Upper lobe of left lung (tissue), 6 donors: ENCODE measurements around the gene TAOK3. TPM values are rescaled to one million over a fixed set of nuclear protein-coding genes. Genes with fewer than 3 reads are reported as not detected.

Experiments used
- ATAC-seq, 2 donors: fragments of 200-7000 bp; cut with Tn5 transposase; one replicate each; pipeline ENCODE4 v1.9.1; 2022; ENCODE audit warnings: mild to moderate bottlenecking in 2 of 2, moderate library complexity in 2 of 2; ENCODE audit not compliant: low FRiP score in 2 of 2
- DNase-seq, 2 donors: peaks; one replicate each; pipeline ENCODE4 v3.0.0-alpha.2; 2019 to 2020
- H3K27ac ChIP-seq, 4 donors: fragments of 200-600 bp; sonication (generic); one replicate each; pipeline ENCODE4 v1.5.1; 2016 to 2019
- H3K27me3 ChIP-seq, 4 donors: fragments of 200-600 bp; sonication (generic); one replicate each; pipeline ENCODE4 v1.5.1; 2017 to 2019
- H3K36me3 ChIP-seq, 4 donors: fragments of 200-600 bp; sonication (generic); one replicate each; pipeline ENCODE4 v1.5.1; 2016 to 2019
- H3K4me1 ChIP-seq, 4 donors: fragments of 200-600 bp; sonication (generic); one replicate each; pipeline ENCODE4 v1.5.1; 2018 to 2019
- H3K4me3 ChIP-seq, 4 donors: fragments of 200-600 bp; sonication (generic); one replicate each; pipeline ENCODE4 v1.5.1; 2017 to 2019; ENCODE audit warnings: mild to moderate bottlenecking in 2 of 4, moderate library complexity in 1 of 4
- H3K9me3 ChIP-seq, 4 donors: fragments of 200-600 bp; sonication (generic); one replicate each; pipeline ENCODE4 v1.5.1; 2018 to 2019
- CTCF ChIP-seq, 6 experiments: fragments of 450-650 bp in 4 of 6; fragments of 200-600 bp in 2 of 6; sonication (generic) in 2 of 6; IDR thresholded peaks; one replicate each; pipeline ENCODE4 v1.5.1; 2016 to 2019; ENCODE audit warnings: antibody characterized with exemption in 6 of 6
- EP300 ChIP-seq, 4 donors: sonication (generic); formaldehyde crosslinking; IDR thresholded peaks; one replicate each; pipeline ENCODE4 v1.5.1; 2017; ENCODE audit warnings: antibody characterized with exemption in 4 of 4, control low read depth in 2 of 4
- POLR2A ChIP-seq, 4 donors: fragments of 450-650 bp; IDR thresholded peaks; one replicate each; pipeline ENCODE4 v1.5.1; 2016 to 2017; ENCODE audit warnings: antibody characterized with exemption in 4 of 4, mild to moderate bottlenecking in 2 of 4
- POLR2AphosphoS5 ChIP-seq, 2 donors: sonication (generic); formaldehyde crosslinking; IDR thresholded peaks; one replicate each; pipeline ENCODE4 v1.5.1; 2017; ENCODE audit warnings: antibody characterized with exemption in 2 of 2
- WGBS, 2 donors: methylation state at CpG; one replicate each; pipeline ENCODE4 v1.1.5; 2017 to 2018; 5-methylcytosine and 5-hydroxymethylcytosine counted together
- total RNA-seq, 6 donors: library from RNA; depleted of rRNA in 4 of 6; stranded (reverse); fragments of >200 nt in 4 of 6; gene quantifications; one replicate each; pipeline versions ENCODE4 v1.1.0 to v1.2.1, GENCODE V29; 2016 to 2021
- donor health status: DM: no; HTN: no; CAD: no; lungs with moderate emphysema.
- donor health status: DM: no; HTN: yes; CAD: no; lungs with severe emphysema.

Gene TAOK3
- total RNA-seq, result 100 to 1,000 TPM in 1 of 6 donors, 10 to 100 TPM in 5; 49.7 to 111 (median 67.8) TPM

GRCh38 chr12:118372541-118373495 is at the start of gene TAOK3:
TSS of gene TAOK3 (minus strand) at chr12:118372907. CDS start at chr12:118255567, 117,340 bp downstream.
- H3K9me3 ChIP-seq, result no peaks in the 10 kb centered on the region
- H3K4me1 ChIP-seq, result peaks cover 24 to 48% (median 37%) of the 10 kb centered on the region in 4 donors
- TF ChIP-seq EP300 (IDR thresholded peaks at IDR 0.05), result no peak
- TF ChIP-seq POLR2A (IDR thresholded peaks at IDR 0.05), result peak in 3 of 4 donors; percentile 66 to 91 (median 91)
- peak; percentile 63 to 85 for TF ChIP-seq POLR2AphosphoS5 (IDR thresholded peaks at IDR 0.05)
- peak in 1 of 6 experiments; percentile 8 for TF ChIP-seq CTCF (IDR thresholded peaks at IDR 0.05)
- peak within 1 kb of the TSS; percentile 76 to 95 (median 84) for H3K4me3 ChIP-seq
- H3K27ac ChIP-seq, result peak within 1 kb of the TSS; percentile 89 to 94 (median 92)
- peak; percentile 99 to 100 for DNase-seq
- H3K36me3 ChIP-seq, result no peaks in the 10 kb centered on the region
- ATAC-seq, result peak; percentile 96 to 99
- WGBS, 2 donors, result 0 to 1% methylated on average over 17 to 52 of the region's 75 CpGs
- H3K27me3 ChIP-seq, result no peaks in the 10 kb centered on the region

GRCh38 chr12:118420673-118421072 is 48.0 kb upstream of the TAOK3 start:
- H3K36me3 ChIP-seq, result peaks cover under 1 to 15% (median 6%) of the 10 kb centered on the region in 4 donors
- 94 to 100% methylated on average over 3 of the region's 3 CpGs for WGBS, 2 donors
- ATAC-seq, result no peak
- no peaks in the 10 kb centered on the region for H3K4me1 ChIP-seq
- H3K27me3 ChIP-seq, result no peaks in the 10 kb centered on the region
- TF ChIP-seq CTCF (IDR thresholded peaks at IDR 0.05) (no peak), EP300 (IDR thresholded peaks at IDR 0.05) (no peak), POLR2AphosphoS5 (IDR thresholded peaks at IDR 0.05) (no peak), POLR2A (IDR thresholded peaks at IDR 0.05) (no peak)
- no peaks in the 10 kb centered on the region for H3K9me3 ChIP-seq
- H3K4me3 ChIP-seq, result no peak overlapping the region
- no peak for DNase-seq
- H3K27ac ChIP-seq, result no peak overlapping the region

- no peaks in the 10 kb centered on the region for H3K27me3 ChIP-seq
- no peak overlapping the region for H3K27ac ChIP-seq
- DNase-seq, result no peak
- peaks cover 15 to 37% (median 22%) of the 10 kb centered on the region in 4 donors for H3K36me3 ChIP-seq
- H3K4me1 ChIP-seq, result no peaks in the 10 kb centered on the region
- TF ChIP-seq CTCF (IDR thresholded peaks at IDR 0.05) (no peak), POLR2A (IDR thresholded peaks at IDR 0.05) (no peak), EP300 (IDR thresholded peaks at IDR 0.05) (no peak), POLR2AphosphoS5 (IDR thresholded peaks at IDR 0.05) (no peak)
- H3K4me3 ChIP-seq, result no peak overlapping the region
- WGBS, 2 donors, result 92 to 94% methylated on average over 1 of the region's 1 CpG
- no peak for ATAC-seq
- no peaks in the 10 kb centered on the region for H3K9me3 ChIP-seq
These were observed 45.8 kb upstream of the TAOK3 start for GRCh38 chr12:118418385-118419057.

- no peak for ATAC-seq
- Histone ChIP-seq H3K36me3 (peaks cover 17 to 42% (median 26%) of the 10 kb centered on the region in 4 donors), H3K27me3 (no peaks in the 10 kb centered on the region), H3K9me3 (no peaks in the 10 kb centered on the region), H3K4me3 (no peak overlapping the region), H3K27ac (no peak overlapping the region), H3K4me1 (no peaks in the 10 kb centered on the region)
- TF ChIP-seq EP300 (IDR thresholded peaks at IDR 0.05) (no peak), CTCF (IDR thresholded peaks at IDR 0.05) (no peak), POLR2AphosphoS5 (IDR thresholded peaks at IDR 0.05) (no peak), POLR2A (IDR thresholded peaks at IDR 0.05) (no peak)
- DNase-seq, result no peak
- WGBS, 2 donors, result 88 to 94% methylated on average over 3 of the region's 3 CpGs
These were observed 45.2 kb upstream of the TAOK3 start for GRCh38 chr12:118417942-118418341.
